ENCODE measurements around the gene ASB18.

DNA sequence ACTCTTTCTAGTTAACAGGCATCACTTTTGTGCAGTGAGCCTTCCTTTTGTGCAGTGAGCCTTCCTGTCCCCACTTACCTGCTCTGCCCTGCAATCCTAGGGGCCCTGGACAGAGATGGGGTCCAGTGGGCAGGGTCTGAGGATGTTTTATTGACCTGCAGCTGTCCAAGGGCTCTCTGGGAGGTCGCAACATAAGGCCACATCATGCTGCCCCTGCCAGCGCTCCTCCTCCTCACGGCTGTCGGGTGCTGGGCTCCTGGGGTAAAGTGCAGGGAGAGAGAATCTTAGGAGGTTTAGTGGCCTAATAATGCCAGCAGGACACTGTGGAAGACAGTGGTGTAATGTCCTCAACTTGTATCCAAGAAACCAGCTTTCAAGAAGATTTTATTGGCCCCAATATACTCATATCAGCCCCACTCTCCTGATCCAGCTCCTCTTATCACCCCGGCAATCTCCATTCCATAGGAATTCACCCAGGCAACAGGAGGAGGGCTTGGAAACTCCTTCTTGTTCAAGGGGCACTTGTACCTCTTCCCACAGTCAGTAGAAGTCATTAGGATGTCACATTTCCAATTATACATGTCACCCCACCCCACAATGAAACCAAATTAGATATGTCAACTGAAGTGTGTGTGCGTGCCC is 41.9 kb upstream of the ASB18 start:
- TF ChIP-seq EZH2phosphoT487 (IDR thresholded peaks at IDR 0.05; ENCODE audit: borderline replicate concordance) (no peak), RAD21 (IDR thresholded peaks at IDR 0.05; ENCODE audit: low read depth) (no peak), YY1 (IDR thresholded peaks at IDR 0.05; ENCODE audit: extremely low read depth, insufficient replicate concordance, low read depth, low read length) (no peak), TCF7L2 (IDR thresholded peaks at IDR 0.05; ENCODE audit: borderline replicate concordance, extremely low read depth, insufficient read depth, insufficient read length) (no peak), POLR2A (IDR thresholded peaks at IDR 0.05; ENCODE audit: borderline replicate concordance, extremely low read depth, insufficient read depth, insufficient read length) (no peak), SRF (IDR thresholded peaks at IDR 0.05; ENCODE audit: low read depth) (no peak), POLR2AphosphoS5 (IDR thresholded peaks at IDR 0.05; ENCODE audit: low read depth, low read length) (no peak), ZFX (IDR thresholded peaks at IDR 0.05) (no peak), ZNF274 (IDR thresholded peaks at IDR 0.05; ENCODE audit: low read depth, low read length) (no peak), EZH2 (IDR thresholded peaks at IDR 0.05) (no peak)
- TF ChIP-seq, protein P1, sequence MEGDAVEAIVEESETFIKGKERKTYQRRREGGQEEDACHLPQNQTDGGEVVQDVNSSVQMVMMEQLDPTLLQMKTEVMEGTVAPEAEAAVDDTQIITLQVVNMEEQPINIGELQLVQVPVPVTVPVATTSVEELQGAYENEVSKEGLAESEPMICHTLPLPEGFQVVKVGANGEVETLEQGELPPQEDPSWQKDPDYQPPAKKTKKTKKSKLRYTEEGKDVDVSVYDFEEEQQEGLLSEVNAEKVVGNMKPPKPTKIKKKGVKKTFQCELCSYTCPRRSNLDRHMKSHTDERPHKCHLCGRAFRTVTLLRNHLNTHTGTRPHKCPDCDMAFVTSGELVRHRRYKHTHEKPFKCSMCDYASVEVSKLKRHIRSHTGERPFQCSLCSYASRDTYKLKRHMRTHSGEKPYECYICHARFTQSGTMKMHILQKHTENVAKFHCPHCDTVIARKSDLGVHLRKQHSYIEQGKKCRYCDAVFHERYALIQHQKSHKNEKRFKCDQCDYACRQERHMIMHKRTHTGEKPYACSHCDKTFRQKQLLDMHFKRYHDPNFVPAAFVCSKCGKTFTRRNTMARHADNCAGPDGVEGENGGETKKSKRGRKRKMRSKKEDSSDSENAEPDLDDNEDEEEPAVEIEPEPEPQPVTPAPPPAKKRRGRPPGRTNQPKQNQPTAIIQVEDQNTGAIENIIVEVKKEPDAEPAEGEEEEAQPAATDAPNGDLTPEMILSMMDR (IDR thresholded peaks at IDR 0.05 in 2 of 3, conservative IDR thresholded peaks at IDR 0.05 in 1 of 3; ENCODE audit: borderline replicate concordance in 1 of 3, insufficient read depth in 1 of 3, low read depth in 2 of 3, low read length in 2 of 3) = no peak
- TF ChIP-seq, protein P2, sequence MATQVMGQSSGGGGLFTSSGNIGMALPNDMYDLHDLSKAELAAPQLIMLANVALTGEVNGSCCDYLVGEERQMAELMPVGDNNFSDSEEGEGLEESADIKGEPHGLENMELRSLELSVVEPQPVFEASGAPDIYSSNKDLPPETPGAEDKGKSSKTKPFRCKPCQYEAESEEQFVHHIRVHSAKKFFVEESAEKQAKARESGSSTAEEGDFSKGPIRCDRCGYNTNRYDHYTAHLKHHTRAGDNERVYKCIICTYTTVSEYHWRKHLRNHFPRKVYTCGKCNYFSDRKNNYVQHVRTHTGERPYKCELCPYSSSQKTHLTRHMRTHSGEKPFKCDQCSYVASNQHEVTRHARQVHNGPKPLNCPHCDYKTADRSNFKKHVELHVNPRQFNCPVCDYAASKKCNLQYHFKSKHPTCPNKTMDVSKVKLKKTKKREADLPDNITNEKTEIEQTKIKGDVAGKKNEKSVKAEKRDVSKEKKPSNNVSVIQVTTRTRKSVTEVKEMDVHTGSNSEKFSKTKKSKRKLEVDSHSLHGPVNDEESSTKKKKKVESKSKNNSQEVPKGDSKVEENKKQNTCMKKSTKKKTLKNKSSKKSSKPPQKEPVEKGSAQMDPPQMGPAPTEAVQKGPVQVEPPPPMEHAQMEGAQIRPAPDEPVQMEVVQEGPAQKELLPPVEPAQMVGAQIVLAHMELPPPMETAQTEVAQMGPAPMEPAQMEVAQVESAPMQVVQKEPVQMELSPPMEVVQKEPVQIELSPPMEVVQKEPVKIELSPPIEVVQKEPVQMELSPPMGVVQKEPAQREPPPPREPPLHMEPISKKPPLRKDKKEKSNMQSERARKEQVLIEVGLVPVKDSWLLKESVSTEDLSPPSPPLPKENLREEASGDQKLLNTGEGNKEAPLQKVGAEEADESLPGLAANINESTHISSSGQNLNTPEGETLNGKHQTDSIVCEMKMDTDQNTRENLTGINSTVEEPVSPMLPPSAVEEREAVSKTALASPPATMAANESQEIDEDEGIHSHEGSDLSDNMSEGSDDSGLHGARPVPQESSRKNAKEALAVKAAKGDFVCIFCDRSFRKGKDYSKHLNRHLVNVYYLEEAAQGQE (IDR thresholded peaks at IDR 0.05; ENCODE audit: low read depth) = no peak
- TF ChIP-seq, protein P3, sequence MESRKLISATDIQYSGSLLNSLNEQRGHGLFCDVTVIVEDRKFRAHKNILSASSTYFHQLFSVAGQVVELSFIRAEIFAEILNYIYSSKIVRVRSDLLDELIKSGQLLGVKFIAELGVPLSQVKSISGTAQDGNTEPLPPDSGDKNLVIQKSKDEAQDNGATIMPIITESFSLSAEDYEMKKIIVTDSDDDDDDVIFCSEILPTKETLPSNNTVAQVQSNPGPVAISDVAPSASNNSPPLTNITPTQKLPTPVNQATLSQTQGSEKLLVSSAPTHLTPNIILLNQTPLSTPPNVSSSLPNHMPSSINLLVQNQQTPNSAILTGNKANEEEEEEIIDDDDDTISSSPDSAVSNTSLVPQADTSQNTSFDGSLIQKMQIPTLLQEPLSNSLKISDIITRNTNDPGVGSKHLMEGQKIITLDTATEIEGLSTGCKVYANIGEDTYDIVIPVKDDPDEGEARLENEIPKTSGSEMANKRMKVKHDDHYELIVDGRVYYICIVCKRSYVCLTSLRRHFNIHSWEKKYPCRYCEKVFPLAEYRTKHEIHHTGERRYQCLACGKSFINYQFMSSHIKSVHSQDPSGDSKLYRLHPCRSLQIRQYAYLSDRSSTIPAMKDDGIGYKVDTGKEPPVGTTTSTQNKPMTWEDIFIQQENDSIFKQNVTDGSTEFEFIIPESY (IDR thresholded peaks at IDR 0.05; ENCODE audit: extremely low read depth, insufficient replicate concordance, low read length) = no peak
